PC-3 (cell line): Measurements from ENCODE around the gene NLGN4X.

Experiments used
- EZH2 ChIP-seq: fragments of 300-600 bp; sonication (generic); IDR thresholded peaks from one replicate; pipeline ENCODE4 v1.6.1; 2017; ENCODE audit warnings: antibody characterized with exemption, mild to moderate bottlenecking, low read length; ENCODE audit not compliant: unreplicated experiment
- TF ChIP-seq, protein P1 (sequence below): fragments of 300-600 bp; sonication (generic); conservative IDR thresholded peaks from 2 replicates; pipeline ENCODE4 v1.5.1; 2017; ENCODE audit warnings: antibody characterized with exemption, low read depth, mild to moderate bottlenecking, low read length

DNA sequence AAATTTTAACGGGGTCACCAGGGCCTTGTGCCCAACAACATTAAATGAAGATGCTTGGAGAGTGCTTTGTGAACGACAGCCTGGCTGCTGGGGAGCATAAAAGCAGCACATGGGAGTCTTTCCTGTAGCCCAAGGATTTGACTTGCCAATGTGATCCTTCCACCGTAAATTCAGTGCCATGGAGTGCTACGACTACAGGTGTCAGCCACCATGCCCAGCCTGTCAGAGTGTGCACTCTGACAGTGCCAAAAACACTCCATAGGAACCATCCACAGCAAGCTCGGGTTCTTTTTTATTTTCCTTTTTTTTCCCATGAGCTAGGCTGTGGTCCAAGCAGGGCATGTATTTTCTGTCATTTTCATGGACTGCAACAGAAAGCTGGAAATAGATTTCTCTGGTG is 156.9 kb downstream of the NLGN4X start:
- TF ChIP-seq, protein P1, sequence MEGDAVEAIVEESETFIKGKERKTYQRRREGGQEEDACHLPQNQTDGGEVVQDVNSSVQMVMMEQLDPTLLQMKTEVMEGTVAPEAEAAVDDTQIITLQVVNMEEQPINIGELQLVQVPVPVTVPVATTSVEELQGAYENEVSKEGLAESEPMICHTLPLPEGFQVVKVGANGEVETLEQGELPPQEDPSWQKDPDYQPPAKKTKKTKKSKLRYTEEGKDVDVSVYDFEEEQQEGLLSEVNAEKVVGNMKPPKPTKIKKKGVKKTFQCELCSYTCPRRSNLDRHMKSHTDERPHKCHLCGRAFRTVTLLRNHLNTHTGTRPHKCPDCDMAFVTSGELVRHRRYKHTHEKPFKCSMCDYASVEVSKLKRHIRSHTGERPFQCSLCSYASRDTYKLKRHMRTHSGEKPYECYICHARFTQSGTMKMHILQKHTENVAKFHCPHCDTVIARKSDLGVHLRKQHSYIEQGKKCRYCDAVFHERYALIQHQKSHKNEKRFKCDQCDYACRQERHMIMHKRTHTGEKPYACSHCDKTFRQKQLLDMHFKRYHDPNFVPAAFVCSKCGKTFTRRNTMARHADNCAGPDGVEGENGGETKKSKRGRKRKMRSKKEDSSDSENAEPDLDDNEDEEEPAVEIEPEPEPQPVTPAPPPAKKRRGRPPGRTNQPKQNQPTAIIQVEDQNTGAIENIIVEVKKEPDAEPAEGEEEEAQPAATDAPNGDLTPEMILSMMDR: no peak
- no peak for TF ChIP-seq EZH2
